ENCODE data around the gene FYCO1. TPM values are rescaled to one million over a fixed set of nuclear protein-coding genes. Genes with fewer than 3 reads are reported as not detected.

The FYCO1 gene
- total and polyA plus RNA-seq, 10 of the 15 experiments (the other 5 are each of a cell fraction or from before 2014, with no cell fraction given) = 1.5 to 8.4 (median 6.5) TPM

DNA sequence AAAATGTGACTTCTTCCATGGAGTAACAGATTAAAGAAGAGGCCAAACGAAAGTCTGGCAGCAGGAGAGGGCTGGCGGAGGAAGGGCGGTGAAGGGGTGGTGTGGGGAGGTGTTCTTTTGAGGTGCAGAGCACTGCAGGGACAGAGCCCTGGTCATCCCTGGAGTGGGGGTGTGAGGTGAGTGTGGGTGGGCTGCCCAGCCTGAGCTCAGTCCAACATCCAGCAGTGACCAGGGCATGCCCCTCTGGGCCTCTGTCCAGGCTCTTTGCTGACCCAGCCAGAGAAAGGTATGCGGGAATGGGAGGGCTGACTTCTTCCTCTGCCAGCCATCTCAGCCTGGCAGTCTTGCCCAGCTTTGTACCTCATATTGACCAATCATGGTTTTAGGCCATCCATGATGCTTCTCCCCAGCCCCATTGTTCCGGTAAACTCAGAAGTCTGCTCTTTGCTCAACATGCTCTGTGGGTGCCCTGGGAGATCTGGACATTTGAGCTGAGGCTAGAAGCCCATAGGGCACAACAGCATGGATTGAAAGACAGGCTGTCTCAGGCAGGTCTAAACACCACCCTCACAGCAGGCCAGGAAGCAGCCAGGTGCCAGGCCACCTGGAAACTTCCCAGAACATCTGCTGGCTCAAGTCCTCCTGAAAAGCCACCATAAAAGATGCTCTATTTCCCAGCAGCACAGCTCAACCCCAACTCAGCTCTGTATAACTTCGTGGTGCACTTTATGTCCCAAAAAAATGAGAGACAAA is 78.3 kb downstream of the FYCO1 start:
- CTCF ChIA-PET = interaction anchor here (0.8 to 1.5 kb wide), 5 partner anchors 10 to 161 kb away, joined by 3 to 4 read pairs (median 3); no protein-coding TSS in a partner anchor
- FAIRE-seq = no peak
- TF ChIP-seq, protein P1, sequence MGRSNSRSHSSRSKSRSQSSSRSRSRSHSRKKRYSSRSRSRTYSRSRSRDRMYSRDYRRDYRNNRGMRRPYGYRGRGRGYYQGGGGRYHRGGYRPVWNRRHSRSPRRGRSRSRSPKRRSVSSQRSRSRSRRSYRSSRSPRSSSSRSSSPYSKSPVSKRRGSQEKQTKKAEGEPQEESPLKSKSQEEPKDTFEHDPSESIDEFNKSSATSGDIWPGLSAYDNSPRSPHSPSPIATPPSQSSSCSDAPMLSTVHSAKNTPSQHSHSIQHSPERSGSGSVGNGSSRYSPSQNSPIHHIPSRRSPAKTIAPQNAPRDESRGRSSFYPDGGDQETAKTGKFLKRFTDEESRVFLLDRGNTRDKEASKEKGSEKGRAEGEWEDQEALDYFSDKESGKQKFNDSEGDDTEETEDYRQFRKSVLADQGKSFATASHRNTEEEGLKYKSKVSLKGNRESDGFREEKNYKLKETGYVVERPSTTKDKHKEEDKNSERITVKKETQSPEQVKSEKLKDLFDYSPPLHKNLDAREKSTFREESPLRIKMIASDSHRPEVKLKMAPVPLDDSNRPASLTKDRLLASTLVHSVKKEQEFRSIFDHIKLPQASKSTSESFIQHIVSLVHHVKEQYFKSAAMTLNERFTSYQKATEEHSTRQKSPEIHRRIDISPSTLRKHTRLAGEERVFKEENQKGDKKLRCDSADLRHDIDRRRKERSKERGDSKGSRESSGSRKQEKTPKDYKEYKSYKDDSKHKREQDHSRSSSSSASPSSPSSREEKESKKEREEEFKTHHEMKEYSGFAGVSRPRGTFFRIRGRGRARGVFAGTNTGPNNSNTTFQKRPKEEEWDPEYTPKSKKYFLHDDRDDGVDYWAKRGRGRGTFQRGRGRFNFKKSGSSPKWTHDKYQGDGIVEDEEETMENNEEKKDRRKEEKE (IDR thresholded peaks at IDR 0.05) = no peak
- TF ChIP-seq FOS (IDR thresholded peaks at IDR 0.05; ENCODE audit: borderline replicate concordance, extremely low read depth, insufficient read length) (no peak), BRCA1 (IDR thresholded peaks at IDR 0.05; ENCODE audit: low read depth, low read length) (no peak), KAT2A (conservative IDR thresholded peaks at IDR 0.05; ENCODE audit: control insufficient read depth, low read depth, low read length) (no peak), ESRRA (IDR thresholded peaks at IDR 0.05; ENCODE audit: low read length) (no peak)
- TF ChIP-seq, protein P2, sequence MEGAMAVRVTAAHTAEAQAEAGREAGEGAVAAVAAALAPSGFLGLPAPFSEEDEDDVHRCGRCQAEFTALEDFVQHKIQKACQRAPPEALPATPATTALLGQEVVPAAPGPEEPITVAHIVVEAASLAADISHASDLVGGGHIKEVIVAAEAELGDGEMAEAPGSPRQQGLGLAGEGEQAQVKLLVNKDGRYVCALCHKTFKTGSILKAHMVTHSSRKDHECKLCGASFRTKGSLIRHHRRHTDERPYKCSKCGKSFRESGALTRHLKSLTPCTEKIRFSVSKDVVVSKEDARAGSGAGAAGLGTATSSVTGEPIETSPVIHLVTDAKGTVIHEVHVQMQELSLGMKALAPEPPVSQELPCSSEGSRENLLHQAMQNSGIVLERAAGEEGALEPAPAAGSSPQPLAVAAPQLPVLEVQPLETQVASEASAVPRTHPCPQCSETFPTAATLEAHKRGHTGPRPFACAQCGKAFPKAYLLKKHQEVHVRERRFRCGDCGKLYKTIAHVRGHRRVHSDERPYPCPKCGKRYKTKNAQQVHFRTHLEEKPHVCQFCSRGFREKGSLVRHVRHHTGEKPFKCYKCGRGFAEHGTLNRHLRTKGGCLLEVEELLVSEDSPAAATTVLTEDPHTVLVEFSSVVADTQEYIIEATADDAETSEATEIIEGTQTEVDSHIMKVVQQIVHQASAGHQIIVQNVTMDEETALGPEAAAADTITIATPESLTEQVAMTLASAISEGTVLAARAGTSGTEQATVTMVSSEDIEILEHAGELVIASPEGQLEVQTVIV (IDR thresholded peaks at IDR 0.05; ENCODE audit: borderline replicate concordance, partially characterized antibody) = no peak
- TF ChIP-seq, protein P3, sequence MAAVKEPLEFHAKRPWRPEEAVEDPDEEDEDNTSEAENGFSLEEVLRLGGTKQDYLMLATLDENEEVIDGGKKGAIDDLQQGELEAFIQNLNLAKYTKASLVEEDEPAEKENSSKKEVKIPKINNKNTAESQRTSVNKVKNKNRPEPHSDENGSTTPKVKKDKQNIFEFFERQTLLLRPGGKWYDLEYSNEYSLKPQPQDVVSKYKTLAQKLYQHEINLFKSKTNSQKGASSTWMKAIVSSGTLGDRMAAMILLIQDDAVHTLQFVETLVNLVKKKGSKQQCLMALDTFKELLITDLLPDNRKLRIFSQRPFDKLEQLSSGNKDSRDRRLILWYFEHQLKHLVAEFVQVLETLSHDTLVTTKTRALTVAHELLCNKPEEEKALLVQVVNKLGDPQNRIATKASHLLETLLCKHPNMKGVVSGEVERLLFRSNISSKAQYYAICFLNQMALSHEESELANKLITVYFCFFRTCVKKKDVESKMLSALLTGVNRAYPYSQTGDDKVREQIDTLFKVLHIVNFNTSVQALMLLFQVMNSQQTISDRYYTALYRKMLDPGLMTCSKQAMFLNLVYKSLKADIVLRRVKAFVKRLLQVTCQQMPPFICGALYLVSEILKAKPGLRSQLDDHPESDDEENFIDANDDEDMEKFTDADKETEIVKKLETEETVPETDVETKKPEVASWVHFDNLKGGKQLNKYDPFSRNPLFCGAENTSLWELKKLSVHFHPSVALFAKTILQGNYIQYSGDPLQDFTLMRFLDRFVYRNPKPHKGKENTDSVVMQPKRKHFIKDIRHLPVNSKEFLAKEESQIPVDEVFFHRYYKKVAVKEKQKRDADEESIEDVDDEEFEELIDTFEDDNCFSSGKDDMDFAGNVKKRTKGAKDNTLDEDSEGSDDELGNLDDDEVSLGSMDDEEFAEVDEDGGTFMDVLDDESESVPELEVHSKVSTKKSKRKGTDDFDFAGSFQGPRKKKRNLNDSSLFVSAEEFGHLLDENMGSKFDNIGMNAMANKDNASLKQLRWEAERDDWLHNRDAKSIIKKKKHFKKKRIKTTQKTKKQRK (IDR thresholded peaks at IDR 0.05; ENCODE audit: low read depth, low read length) = no peak
- TF ChIP-seq, protein P4, sequence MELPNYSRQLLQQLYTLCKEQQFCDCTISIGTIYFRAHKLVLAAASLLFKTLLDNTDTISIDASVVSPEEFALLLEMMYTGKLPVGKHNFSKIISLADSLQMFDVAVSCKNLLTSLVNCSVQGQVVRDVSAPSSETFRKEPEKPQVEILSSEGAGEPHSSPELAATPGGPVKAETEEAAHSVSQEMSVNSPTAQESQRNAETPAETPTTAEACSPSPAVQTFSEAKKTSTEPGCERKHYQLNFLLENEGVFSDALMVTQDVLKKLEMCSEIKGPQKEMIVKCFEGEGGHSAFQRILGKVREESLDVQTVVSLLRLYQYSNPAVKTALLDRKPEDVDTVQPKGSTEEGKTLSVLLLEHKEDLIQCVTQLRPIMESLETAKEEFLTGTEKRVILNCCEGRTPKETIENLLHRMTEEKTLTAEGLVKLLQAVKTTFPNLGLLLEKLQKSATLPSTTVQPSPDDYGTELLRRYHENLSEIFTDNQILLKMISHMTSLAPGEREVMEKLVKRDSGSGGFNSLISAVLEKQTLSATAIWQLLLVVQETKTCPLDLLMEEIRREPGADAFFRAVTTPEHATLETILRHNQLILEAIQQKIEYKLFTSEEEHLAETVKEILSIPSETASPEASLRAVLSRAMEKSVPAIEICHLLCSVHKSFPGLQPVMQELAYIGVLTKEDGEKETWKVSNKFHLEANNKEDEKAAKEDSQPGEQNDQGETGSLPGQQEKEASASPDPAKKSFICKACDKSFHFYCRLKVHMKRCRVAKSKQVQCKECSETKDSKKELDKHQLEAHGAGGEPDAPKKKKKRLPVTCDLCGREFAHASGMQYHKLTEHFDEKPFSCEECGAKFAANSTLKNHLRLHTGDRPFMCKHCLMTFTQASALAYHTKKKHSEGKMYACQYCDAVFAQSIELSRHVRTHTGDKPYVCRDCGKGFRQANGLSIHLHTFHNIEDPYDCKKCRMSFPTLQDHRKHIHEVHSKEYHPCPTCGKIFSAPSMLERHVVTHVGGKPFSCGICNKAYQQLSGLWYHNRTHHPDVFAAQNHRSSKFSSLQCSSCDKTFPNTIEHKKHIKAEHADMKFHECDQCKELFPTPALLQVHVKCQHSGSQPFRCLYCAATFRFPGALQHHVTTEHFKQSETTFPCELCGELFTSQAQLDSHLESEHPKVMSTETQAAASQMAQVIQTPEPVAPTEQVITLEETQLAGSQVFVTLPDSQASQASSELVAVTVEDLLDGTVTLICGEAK (IDR thresholded peaks at IDR 0.05; ENCODE audit: borderline replicate concordance) = no peak

More for the DNA sequence above, 78.3 kb downstream of the FYCO1 start:
- RAD21 ChIA-PET (ENCODE audit: unreplicated experiment) = interaction anchor here (0.6 to 11.1 kb wide), 6 partner anchors 11 to 54 kb away, joined by 3 to 169 read pairs (median 5); no protein-coding TSS in a partner anchor
- DNase-seq (ENCODE audit: low read depth, low spot score) (no peak), ATAC-seq (no peak)
- Histone ChIP-seq H3K9ac (ENCODE audit: control insufficient read depth, insufficient read depth, low read length) (no peak overlapping the region), H3K4me2 (ENCODE audit: control insufficient read depth, insufficient read depth) (no peak overlapping the region), H4K20me1 (ENCODE audit: control insufficient read depth, insufficient read depth) (no peaks in the 10 kb centered on the region), H2AFZ (ENCODE audit: control insufficient read depth, low read depth, low read length) (no peak overlapping the region), H3K27ac (ENCODE audit: control insufficient read depth, insufficient read depth) (no peak overlapping the region), H3K4me1 (ENCODE audit: control insufficient read depth, insufficient read depth, low read length) (peaks cover 29% of the 10 kb centered on the region), H3K4me3 (no peak overlapping the region), H3K27me3 (replicated peaks in 1 of 2; ENCODE audit: control insufficient read depth in 2 of 2, insufficient read depth in 2 of 2, low read length in 1 of 2) (no peaks in the 10 kb centered on the region; a peak in 1 of 4 replicates), H3K79me2 (ENCODE audit: control insufficient read depth, insufficient read depth, low read length) (no peaks in the 10 kb centered on the region), H3K36me3 (ENCODE audit: control insufficient read depth in 2 of 2, insufficient read depth in 2 of 2, low read length in 1 of 2) (peaks cover 0 to 6% of the 10 kb centered on the region in 2 experiments; a peak in 2 of 4 replicates), H3K9me3 (replicated peaks; ENCODE audit: control insufficient read depth, insufficient read depth, low read length) (no peaks in the 10 kb centered on the region; the same call in 2 of the 3 replicates)
- no TSS peak for BruUV-seq (replicated peaks)
- in situ Hi-C loops (cut with MboI) = no loop called here
- POLR2A ChIA-PET = interaction anchor here (0.6 to 3.5 kb wide), 2 partner anchors 52 to 55 kb away, joined by 3 to 23 read pairs; no protein-coding TSS in a partner anchor
- SMC1A ChIA-PET (ENCODE audit: uncharacterized antibody, unreplicated experiment) = interaction anchor here (0.6 to 2.8 kb wide), 8 partner anchors 8 to 502 kb away, joined by 3 to 10 read pairs (median 4); no protein-coding TSS in a partner anchor
- intact Hi-C loops (cut with micrococcal nuclease; ENCODE audit: unreplicated experiment) = no loop called here
- 97% methylated on average over 6 of the region's 6 CpGs for WGBS (ENCODE audit: insufficient coverage, insufficient replicate concordance, low lambda C conversion rate, missing lambda C conversion rate)

Data from GM12878 (cell line).